Activated CD8-positive, alpha-beta memory T cell treated with anti-CD3 and anti-CD28 coated beads, Interleukin-2, amount 50 U/mL, for 48 hours (primary cell): ENCODE results near the gene SMIM21.

Experiments used
- DNase-seq: peaks from one replicate; pipeline ENCODE4 v3.0.0-alpha.2; 2020

The SMIM21 gene

GRCh38 chr18:75427603-75428002 lies at the start of gene SMIM21:
SMIM21 (minus strand) TSS chr18:75427703; CDS start chr18:75427563, 140 bp downstream.
- no peak for DNase-seq

- no peak for DNase-seq
These were observed 47.7 kb upstream of the SMIM21 start for GRCh38 chr18:75475228-75475627.

- DNase-seq, result no peak
These were observed 46.8 kb upstream of the SMIM21 start for GRCh38 chr18:75474332-75474731.

- DNase-seq, result no peak
These were observed 45.8 kb upstream of the SMIM21 start for GRCh38 chr18:75473316-75473715.

- DNase-seq, result no peak
These were observed 45.4 kb upstream of the SMIM21 start for GRCh38 chr18:75472906-75473305.

- DNase-seq, result no peak
These were observed 44.9 kb upstream of the SMIM21 start for GRCh38 chr18:75472396-75472795.

- DNase-seq, result no peak
These were observed 44.3 kb upstream of the SMIM21 start for GRCh38 chr18:75471850-75472249.

- no peak for DNase-seq
These were observed 40.3 kb upstream of the SMIM21 start for GRCh38 chr18:75467851-75468250.

GRCh38 chr18:75467281-75467795 lies 39.8 kb upstream of the SMIM21 start:
- no peak for DNase-seq

- no peak for DNase-seq
These were observed 36.9 kb upstream of the SMIM21 start for GRCh38 chr18:75464356-75464755.

GRCh38 chr18:75462178-75462832 lies 34.8 kb upstream of the SMIM21 start:
- DNase-seq, result no peak

GRCh38 chr18:75456199-75456631 lies 28.7 kb upstream of the SMIM21 start:
- no peak for DNase-seq

- peak; percentile 55 for DNase-seq
These were observed 28.0 kb upstream of the SMIM21 start for GRCh38 chr18:75455249-75456198.

GRCh38 chr18:75454022-75454795 lies 26.7 kb upstream of the SMIM21 start:
- no peak for DNase-seq

GRCh38 chr18:75450906-75451305 lies 23.4 kb upstream of the SMIM21 start:
- no peak for DNase-seq

GRCh38 chr18:75441896-75442295 lies 14.4 kb upstream of the SMIM21 start:
- no peak for DNase-seq

- no peak for DNase-seq
These were observed 11.8 kb upstream of the SMIM21 start for GRCh38 chr18:75439348-75439747.

GRCh38 chr18:75438891-75439290 lies 11.4 kb upstream of the SMIM21 start:
- DNase-seq, result no peak

GRCh38 chr18:75437979-75438378 lies 10.5 kb upstream of the SMIM21 start:
- no peak for DNase-seq

GRCh38 chr18:75433098-75433497 lies 5.6 kb upstream of the SMIM21 start:
- DNase-seq, result no peak

- DNase-seq, result no peak
These were observed 2.5 kb upstream of the SMIM21 start for GRCh38 chr18:75429975-75430374.

GRCh38 chr18:75428490-75428889 lies 987 bp upstream of the SMIM21 start:
- DNase-seq, result no peak

GRCh38 chr18:75422341-75422910 lies 5.1 kb downstream of the SMIM21 start:
- DNase-seq, result no peak
